Raji (cell line): ENCODE results near the gene RMP24.

ENCODE experiments used
- POLR2A ChIP-seq: IDR thresholded peaks from 2 replicates; pipeline ENCODE4 v1.6.1; 2011; ENCODE audit warnings: low read depth, low read length, control low read depth; ENCODE audit not compliant: insufficient read depth

The RMP24 gene

DNA sequence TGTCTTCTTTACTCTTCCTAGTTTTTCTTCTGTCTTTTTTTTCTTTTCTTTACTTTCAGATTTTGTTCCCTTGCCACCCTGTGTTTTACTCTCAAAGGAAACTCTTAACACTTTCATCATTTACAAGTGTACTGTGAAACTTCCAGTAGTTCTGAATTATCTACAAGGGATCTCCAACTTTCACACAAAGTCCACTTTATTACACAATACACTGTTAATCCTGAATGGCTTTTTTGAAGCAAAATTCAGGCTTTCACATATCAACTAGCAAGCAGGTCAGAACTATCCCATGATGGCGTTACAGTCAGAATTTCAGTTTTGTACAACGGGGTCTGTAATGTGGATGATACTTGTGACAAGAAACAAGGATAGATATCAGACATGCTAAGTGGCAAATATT is 34.5 kb downstream of the RMP24 start:
- TF ChIP-seq POLR2A: no peak

DNA sequence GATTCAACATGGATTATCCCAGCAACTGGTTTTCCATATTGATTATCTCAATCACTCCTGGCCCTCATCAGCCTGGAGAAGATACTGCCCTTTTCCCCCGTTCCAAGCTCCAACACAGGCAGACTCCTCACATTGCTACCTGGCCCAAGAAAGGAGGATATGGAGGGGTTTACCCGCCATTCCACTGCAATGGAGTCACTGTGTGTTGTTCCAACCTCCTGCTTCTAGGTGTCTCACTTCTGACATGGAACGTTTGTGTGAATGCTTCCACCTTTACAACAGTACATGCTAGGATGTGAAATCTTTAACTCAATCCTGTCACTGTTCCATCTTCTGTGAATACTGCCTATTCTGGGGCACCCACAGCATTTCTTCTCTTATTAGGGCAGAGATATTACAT is 36.7 kb downstream of the RMP24 start:
- no peak for TF ChIP-seq POLR2A

DNA sequence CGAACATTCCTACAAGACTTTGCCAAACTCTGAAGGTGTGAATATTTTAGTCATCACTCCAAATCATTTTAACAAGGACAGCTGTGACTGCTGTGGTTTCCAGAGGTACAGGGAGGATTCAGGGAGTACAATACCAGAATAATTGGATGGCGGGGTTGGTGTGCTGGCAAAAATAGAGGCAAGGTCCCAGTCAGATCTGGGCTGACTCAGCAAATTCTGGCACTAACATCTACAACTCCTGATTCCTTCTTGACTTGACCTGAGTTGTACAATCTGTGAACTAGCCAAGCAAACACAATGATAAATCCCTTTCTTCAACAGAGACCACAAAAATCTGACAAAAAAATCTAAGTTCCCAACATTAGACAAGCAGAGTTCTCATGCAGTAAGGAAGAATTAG is 40.4 kb downstream of the RMP24 start:
- no peak for TF ChIP-seq POLR2A

DNA sequence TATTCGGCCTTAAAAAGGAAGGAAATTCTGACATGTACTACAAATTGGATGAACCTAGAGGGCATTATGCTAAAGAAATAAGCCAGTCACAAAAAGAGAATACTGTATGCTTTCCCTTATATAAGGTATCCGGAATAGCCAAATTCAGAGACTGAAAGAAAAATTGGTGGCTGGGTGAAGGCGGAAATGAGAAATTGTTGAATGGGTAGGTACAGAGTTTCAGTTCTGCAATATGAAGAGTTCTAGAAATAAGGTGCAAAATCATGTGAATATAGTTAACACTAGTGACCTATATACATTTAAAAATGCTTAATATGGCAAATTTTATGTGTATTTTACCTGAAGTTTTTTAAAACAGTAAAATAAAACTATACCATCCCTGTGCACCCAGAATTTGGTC is 43.1 kb downstream of the RMP24 start:
- TF ChIP-seq POLR2A: no peak

DNA sequence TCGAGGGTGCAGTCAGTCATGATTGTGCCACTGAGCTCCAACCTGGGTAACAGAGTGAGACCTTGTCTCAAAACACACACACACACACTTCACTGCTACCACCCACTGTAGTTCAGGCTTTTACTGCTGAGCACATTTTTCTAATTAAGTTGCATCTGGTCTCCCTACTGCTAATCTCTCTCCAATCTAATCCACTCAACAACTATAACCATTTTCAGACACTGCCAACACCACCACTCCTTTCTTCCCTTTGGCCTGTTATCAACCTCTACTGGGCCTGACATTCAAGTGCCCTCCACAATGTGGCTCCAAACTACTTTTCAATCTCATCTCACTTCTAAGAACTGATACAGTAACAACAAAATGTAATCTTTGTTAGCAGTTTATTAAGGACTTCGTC is 44.8 kb downstream of the RMP24 start:
- TF ChIP-seq POLR2A: no peak

DNA sequence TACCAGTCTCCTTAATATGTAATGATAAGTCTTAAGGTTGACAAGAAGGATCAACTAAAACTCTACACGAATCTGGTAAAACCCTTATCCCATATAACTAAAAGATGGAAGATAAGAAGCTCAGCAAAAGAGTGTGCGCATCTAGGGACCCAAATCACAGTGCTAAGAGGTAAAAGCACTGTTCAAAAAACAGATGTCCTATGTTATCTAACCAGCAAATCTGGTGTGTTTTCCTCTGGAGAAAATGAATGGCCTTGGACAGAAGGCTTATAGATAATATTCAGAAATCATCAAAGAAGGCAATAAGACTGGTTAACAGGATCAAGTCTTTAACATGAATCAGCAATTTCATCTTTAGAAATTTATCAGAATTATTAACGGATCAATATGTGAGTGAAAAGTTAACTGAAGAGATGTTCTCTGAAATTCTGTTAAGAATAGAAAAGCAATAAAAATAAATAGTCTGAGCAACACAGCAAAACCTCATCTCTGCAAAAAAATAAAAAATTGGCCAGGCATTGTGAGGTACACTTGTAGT is 47.8 kb downstream of the RMP24 start:
- TF ChIP-seq POLR2A: no peak

DNA sequence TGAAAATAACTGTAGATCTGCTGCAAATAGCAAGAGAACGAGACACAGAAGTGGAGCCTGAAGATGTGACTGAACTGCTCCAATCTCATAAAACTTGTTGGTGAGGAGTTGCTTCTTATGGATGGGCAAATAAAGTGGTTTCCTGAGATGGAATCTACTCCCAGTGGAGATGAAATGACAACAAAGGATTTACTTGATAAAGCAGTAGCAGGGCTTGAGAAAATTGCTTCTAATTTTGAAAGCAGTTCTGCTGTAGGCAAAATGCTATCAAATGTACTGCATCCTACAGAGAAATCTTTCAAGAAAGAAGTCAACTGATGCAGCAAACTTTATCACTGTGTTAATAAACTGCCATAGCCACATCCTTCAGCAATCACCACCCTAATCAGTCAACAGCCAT is 50.9 kb downstream of the RMP24 start:
- TF ChIP-seq POLR2A: no peak

DNA sequence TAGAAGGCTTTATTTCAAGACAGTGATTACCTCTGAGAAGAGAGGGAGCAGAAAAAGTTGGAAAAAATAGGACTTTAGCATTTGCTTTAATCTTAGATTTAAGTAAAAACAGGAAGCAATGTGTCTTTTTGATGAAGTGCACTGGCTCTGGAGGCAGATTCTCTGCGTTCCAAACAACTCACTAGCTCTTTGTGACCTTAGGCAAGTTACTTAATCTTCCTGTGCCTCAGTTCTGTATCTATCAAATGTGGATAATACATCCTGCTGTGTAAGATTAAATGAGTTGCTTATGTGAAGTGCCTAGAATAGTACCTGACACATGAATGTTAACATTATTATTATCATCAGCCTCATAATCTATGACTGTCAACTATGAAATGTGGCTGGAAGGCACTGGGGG is 52.5 kb downstream of the RMP24 start:
- TF ChIP-seq POLR2A: no peak

DNA sequence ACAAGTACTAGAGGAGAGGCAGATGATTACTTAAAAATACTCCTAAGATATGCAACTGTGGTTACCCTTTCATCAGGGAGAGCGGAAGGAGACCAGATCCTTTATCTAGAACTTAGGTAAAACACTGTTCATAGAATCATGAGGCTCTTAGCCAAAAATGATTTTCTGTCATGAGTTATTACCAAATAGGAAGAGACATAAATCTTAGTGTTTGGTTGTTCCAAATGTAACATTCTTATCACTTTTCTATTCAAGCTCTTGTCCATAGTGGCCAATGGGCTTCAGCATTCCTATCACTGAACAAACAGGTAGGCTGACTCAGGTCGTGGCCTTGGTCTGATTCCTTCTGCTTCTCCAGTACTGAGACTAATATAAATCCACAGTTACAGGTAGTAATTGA is 56.4 kb downstream of the RMP24 start:
- no peak for TF ChIP-seq POLR2A
